Lung (tissue), 12 donors: Measurements from ENCODE around the gene MLYCD. TPM values are rescaled to one million over a fixed set of nuclear protein-coding genes. Genes with fewer than 3 reads are reported as not detected.
A peak's percentile ranks its signal among the peaks of the same experiment; 100 is the strongest.

Source experiments
- ATAC-seq: fragments of 200-7000 bp; cut with Tn5 transposase; one replicate; pipeline ENCODE4 v1.9.1; 2020; ENCODE audit warnings: moderate number of reproducible peaks; ENCODE audit not compliant: insufficient read depth, low FRiP score
- DNase-seq, 3 donors: peaks; one replicate each; pipeline ENCODE4 v3.0.0-alpha.2; 2013 to 2017
- H3K27ac ChIP-seq, 2 donors: one replicate each; pipeline ENCODE4 v1.5.1; 2013; ENCODE audit warnings: mild to moderate bottlenecking in 2 of 2, moderate library complexity in 2 of 2, control low read depth in 1 of 2, inconsistent platforms in 1 of 2, low read depth in 1 of 2, low read length in 1 of 2
- H3K27me3 ChIP-seq, 3 donors: one replicate each; pipeline ENCODE4 v1.5.1; 2013; ENCODE audit warnings: low read length in 2 of 3; ENCODE audit not compliant: control insufficient read depth in 3 of 3, insufficient read depth in 3 of 3
- H3K36me3 ChIP-seq, 4 donors: one replicate each; pipeline ENCODE4 v1.5.1; 2013; ENCODE audit warnings: low read length in 4 of 4, mild to moderate bottlenecking in 1 of 4, moderate library complexity in 1 of 4; ENCODE audit not compliant: control insufficient read depth in 4 of 4, insufficient read depth in 4 of 4
- H3K4me1 ChIP-seq, 5 donors: one replicate each; pipeline ENCODE4 v1.5.1; 2013; ENCODE audit warnings: low read length in 5 of 5, mild to moderate bottlenecking in 2 of 5, moderate library complexity in 1 of 5; ENCODE audit not compliant: control insufficient read depth in 5 of 5, insufficient read depth in 5 of 5
- H3K4me3 ChIP-seq: one replicate; pipeline ENCODE4 v1.5.1; 2013; ENCODE audit warnings: mild to moderate bottlenecking, control low read depth, moderate library complexity
- H3K9ac ChIP-seq, 2 donors: one replicate each; pipeline ENCODE4 v1.5.1; 2013; ENCODE audit warnings: low read length in 2 of 2, control low read depth in 1 of 2; ENCODE audit not compliant: insufficient read depth in 1 of 2
- H3K9me3 ChIP-seq, 4 donors: one replicate each; pipeline ENCODE4 v1.5.1; 2013; ENCODE audit warnings: low read length in 3 of 4, mild to moderate bottlenecking in 1 of 4, moderate library complexity in 1 of 4; ENCODE audit not compliant: control insufficient read depth in 4 of 4, insufficient read depth in 3 of 4
- CTCF ChIP-seq: IDR thresholded peaks from 2 replicates; pipeline ENCODE4 v1.5.1; 2012; ENCODE audit warnings: mild to moderate bottlenecking; ENCODE audit errors: control extremely low read depth, extremely low read depth
- WGBS, 2 donors: extraction: QIAGEN DNeasy Blood & Tissue Kit; methylation state at CpG; one replicate each; pipeline ENCODE4 v1.1.7; 2013; 5-methylcytosine and 5-hydroxymethylcytosine counted together
- polyA plus RNA-seq, 2 donors: library from polyadenylated mRNA; stranded (reverse); fragments of 200-250 nt; gene quantifications; one replicate each; pipeline ENCODE4 v1.2.1, GENCODE V29; 2013
- total RNA-seq, 2 donors: library from RNA; depleted of rRNA in 1 of 2; stranded (reverse); fragments of >200 nt in 1 of 2; gene quantifications; one replicate each; pipeline ENCODE4 v1.2.1, GENCODE V29; 2014 to 2021
- donor health status: control.
- donor health status: control.
- donor health status: Bipolar disorder and iron deficiency.
- donor health status: healthy.
- donor health status: DM: yes; HTN: yes; CAD: no.

The MLYCD gene
- total and polyA plus RNA-seq, 4 donors, result 2.0 to 9.1 (median 4.8) TPM

GRCh38 chr16:83900571-83900970 lies 1.7 kb downstream of the MLYCD start:
- Histone ChIP-seq H3K27me3 (no peaks in the 10 kb centered on the region), H3K4me1 (peaks cover 6 to 22% (median 8%) of the 10 kb centered on the region in 5 donors), H3K9ac (no peak overlapping the region), H3K27ac (peak overlapping the region in 1 of 2 donors; percentile 99), H3K36me3 (peaks cover 0 to 2% (median 0%) of the 10 kb centered on the region in 4 donors), H3K4me3 (no peak overlapping the region), H3K9me3 (no peaks in the 10 kb centered on the region)
- DNase-seq, result no peak
- ATAC-seq, result no peak
- 83 to 90% methylated on average over 9 of the region's 9 CpGs for WGBS, 2 donors
- no peak for TF ChIP-seq CTCF

- no peaks in the 10 kb centered on the region for H3K27me3 ChIP-seq
- 94 to 98% methylated on average over 3 of the region's 3 CpGs for WGBS, 2 donors
- no peak overlapping the region for H3K4me3 ChIP-seq
- DNase-seq (no peak), ATAC-seq (no peak)
- no peak for TF ChIP-seq CTCF
- peak overlapping the region in 1 of 2 donors; percentile 78 for H3K27ac ChIP-seq
- peaks cover 6 to 22% (median 8%) of the 10 kb centered on the region in 5 donors for H3K4me1 ChIP-seq
- no peaks in the 10 kb centered on the region for H3K9me3 ChIP-seq
- peaks cover 0 to 2% (median 0%) of the 10 kb centered on the region in 4 donors for H3K36me3 ChIP-seq
- no peak overlapping the region for H3K9ac ChIP-seq
Observed at GRCh38 chr16:83901101-83901500, 2.2 kb downstream of the MLYCD start.

GRCh38 chr16:83903751-83904150 lies 4.8 kb downstream of the MLYCD start:
- TF ChIP-seq CTCF, result no peak
- H3K27me3 ChIP-seq, result no peaks in the 10 kb centered on the region
- no peaks in the 10 kb centered on the region for H3K9me3 ChIP-seq
- no peak overlapping the region for H3K4me3 ChIP-seq
- DNase-seq, result peak; percentile 45 to 49 (median 46)
- 79 to 86% methylated on average over 10 of the region's 10 CpGs for WGBS, 2 donors
- ATAC-seq, result no peak
- peaks cover 0 to 22% (median 6%) of the 10 kb centered on the region in 5 donors for H3K4me1 ChIP-seq
- no peak overlapping the region for H3K9ac ChIP-seq
- peak overlapping the region in 1 of 2 donors; percentile 94 for H3K27ac ChIP-seq
- H3K36me3 ChIP-seq, result peaks cover under 1 to 13% (median 8%) of the 10 kb centered on the region in 4 donors

- 71 to 79% methylated on average over 8 of the region's 8 CpGs for WGBS, 2 donors
- ATAC-seq (no peak), DNase-seq (peak in 2 of 3 donors; percentile 69 to 84)
- TF ChIP-seq CTCF, result no peak
- peaks cover 0 to 11% (median 3%) of the 10 kb centered on the region in 5 donors for H3K4me1 ChIP-seq
- H3K36me3 ChIP-seq, result peaks cover 7 to 24% (median 9%) of the 10 kb centered on the region in 4 donors
- H3K4me3 ChIP-seq, result no peak overlapping the region
- no peaks in the 10 kb centered on the region for H3K27me3 ChIP-seq
- no peak overlapping the region for H3K27ac ChIP-seq
- no peaks in the 10 kb centered on the region for H3K9me3 ChIP-seq
- H3K9ac ChIP-seq, result no peak overlapping the region
Observed at GRCh38 chr16:83906683-83907082, 7.8 kb downstream of the MLYCD start.
